ENCODE results near the gene RGCC. TPM values are rescaled to one million over a fixed set of nuclear protein-coding genes. Genes with fewer than 3 reads are reported as not detected.

RGCC gene
- total and polyA plus RNA-seq, 3 donors from 2014 or later: 15.1 to 64.2 (median 26.5) TPM

GRCh38 chr13:41457589-41458186 is 338 bp downstream of the RGCC start:
- Histone ChIP-seq H3K27me3 (no peaks in the 10 kb centered on the region), H3K9me3 (no peaks in the 10 kb centered on the region), H3K27ac (no peak overlapping the region), H3K36me3 (ENCODE audit: low read depth, missing control alignments) (no peaks in the 10 kb centered on the region), H3K4me1 (peaks cover 5% of the 10 kb centered on the region), H3K4me3 (peak overlapping the region; percentile 57 to 67)
- intact Hi-C loops (cut with DNase I; ENCODE audit: low total_unique reads): no loop called here
- no peak for DNase-seq
- 1 to 6% methylated on average over 6 to 27 of the region's 56 CpGs for WGBS, 2 donors
- TF ChIP-seq POLR2A (IDR thresholded peaks at IDR 0.05): no peak
- TF ChIP-seq CTCF (IDR thresholded peaks at IDR 0.05): no peak

- peaks cover 5% of the 10 kb centered on the region for H3K4me1 ChIP-seq
- H3K36me3 ChIP-seq (ENCODE audit: low read depth, missing control alignments): no peaks in the 10 kb centered on the region
- TF ChIP-seq POLR2A (IDR thresholded peaks at IDR 0.05): no peak
- TF ChIP-seq CTCF (IDR thresholded peaks at IDR 0.05): no peak
- DNase-seq: no peak
- intact Hi-C loops (cut with DNase I; ENCODE audit: low total_unique reads): no loop called here
- no peaks in the 10 kb centered on the region for H3K9me3 ChIP-seq
- peak overlapping the region; percentile 57 to 67 for H3K4me3 ChIP-seq
- no peak overlapping the region for H3K27ac ChIP-seq
- 0 to 5% methylated on average over 4 to 50 of the region's 50 CpGs for WGBS, 2 donors
- no peaks in the 10 kb centered on the region for H3K27me3 ChIP-seq
These were observed 924 bp downstream of the RGCC start for GRCh38 chr13:41458187-41458760.

- Histone ChIP-seq H3K4me1 (peaks cover 5% of the 10 kb centered on the region), H3K36me3 (ENCODE audit: low read depth, missing control alignments) (no peaks in the 10 kb centered on the region), H3K27me3 (no peaks in the 10 kb centered on the region), H3K9me3 (no peaks in the 10 kb centered on the region), H3K4me3 (peak overlapping the region; percentile 57 to 67), H3K27ac (no peak overlapping the region)
- intact Hi-C loops (cut with DNase I; ENCODE audit: low total_unique reads): no loop called here
- WGBS, 2 donors: 34 to 55% methylated on average over 4 of the region's 4 CpGs
- TF ChIP-seq CTCF (IDR thresholded peaks at IDR 0.05) (peak in 2 of 3 experiments; percentile 21 to 43), POLR2A (IDR thresholded peaks at IDR 0.05) (no peak)
- DNase-seq: no peak
These were observed 1.5 kb downstream of the RGCC start for GRCh38 chr13:41458761-41459431.

- Histone ChIP-seq H3K27ac (no peak overlapping the region), H3K4me1 (peaks cover 5% of the 10 kb centered on the region), H3K36me3 (ENCODE audit: low read depth, missing control alignments) (no peaks in the 10 kb centered on the region), H3K27me3 (no peaks in the 10 kb centered on the region), H3K4me3 (no peak overlapping the region), H3K9me3 (no peaks in the 10 kb centered on the region)
- no peak for TF ChIP-seq CTCF (IDR thresholded peaks at IDR 0.05)
- no peak for TF ChIP-seq POLR2A (IDR thresholded peaks at IDR 0.05)
- DNase-seq: no peak
- WGBS, 2 donors: 83 to 87% methylated on average over 7 of the region's 7 CpGs
- intact Hi-C loops (cut with DNase I; ENCODE audit: low total_unique reads): no loop called here
These were observed 2.2 kb downstream of the RGCC start for GRCh38 chr13:41459432-41460073.
